ENCODE results near the gene SLC17A7. TPM values are rescaled to one million over a fixed set of nuclear protein-coding genes. Genes with fewer than 3 reads are reported as not detected.
A peak's percentile ranks its signal among the peaks of the same experiment; 100 is the strongest.

Gene SLC17A7
- total and polyA plus RNA-seq, 2 donors (not counting 3 experiments of a cell fraction or from before 2014, with no cell fraction given), result 0.07 to 0.13 TPM

DNA sequence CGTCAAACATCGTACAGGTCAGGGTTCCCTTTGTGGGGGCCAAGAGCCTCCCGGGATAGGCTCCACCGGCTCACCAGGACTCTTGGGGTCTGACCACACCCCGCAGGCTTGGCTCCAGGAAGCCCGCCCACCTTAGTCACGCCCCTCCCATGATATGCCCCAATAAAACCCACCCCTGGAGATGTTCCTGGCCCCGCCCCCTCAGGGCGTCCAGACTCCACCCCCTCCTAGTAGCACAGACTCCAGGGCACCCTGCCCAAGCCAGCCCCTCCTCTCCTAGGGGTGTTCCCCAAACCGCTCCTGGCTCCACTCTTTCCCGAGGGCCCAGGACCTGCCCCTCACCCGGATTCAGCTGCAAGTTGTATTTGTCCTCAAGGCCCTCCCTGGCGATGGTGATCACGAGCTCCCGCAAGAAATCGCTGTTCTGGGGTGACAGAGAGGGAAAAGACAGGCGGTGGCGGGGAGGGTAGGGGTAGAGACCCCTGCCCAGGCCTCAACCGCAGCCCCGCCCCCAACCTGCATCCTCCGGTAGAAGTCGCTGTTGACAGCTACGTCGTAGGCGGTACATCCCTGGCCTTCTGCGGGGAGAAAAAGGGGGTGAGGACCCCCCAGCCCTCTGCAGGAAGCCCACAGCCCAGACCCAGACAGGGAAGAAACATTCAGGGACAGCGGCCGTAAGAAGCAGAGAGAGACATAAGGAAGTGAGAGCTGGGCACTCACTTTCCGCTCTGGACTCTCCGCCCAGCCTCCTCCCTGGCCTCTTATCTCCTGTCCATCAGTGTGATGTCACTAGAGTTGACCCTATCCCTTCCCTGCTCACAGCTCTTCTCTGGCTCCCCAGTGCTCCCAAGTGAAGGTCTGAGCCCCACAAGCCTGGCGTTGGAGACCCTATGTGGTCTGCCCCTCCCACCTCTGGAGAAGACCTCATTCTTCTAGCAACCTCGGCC lies 6.4 kb upstream of the SLC17A7 start:
- H3K27me3 ChIP-seq (ENCODE audit: control insufficient read depth in 2 of 2, insufficient read depth in 2 of 2, low read length in 2 of 2), result no peaks in the 10 kb centered on the region
- ChIA-PET POLR2A (no interaction called here), CTCF (no interaction called here)
- H3K79me2 ChIP-seq (ENCODE audit: control insufficient read depth, insufficient read depth, low read length), result peaks cover 10% of the 10 kb centered on the region
- H3K4me1 ChIP-seq (ENCODE audit: control insufficient read depth, extremely low read depth, insufficient read depth, low read length), result peaks cover 5% of the 10 kb centered on the region
- intact Hi-C loops (cut with micrococcal nuclease), result no loop called here
- H2AFZ ChIP-seq (ENCODE audit: low read depth, low read length), result no peak overlapping the region
- H3K36me3 ChIP-seq (ENCODE audit: control insufficient read depth in 2 of 2, extremely low read depth in 1 of 2, insufficient read depth in 2 of 2, low read length in 2 of 2), result peaks cover 0 to 4% of the 10 kb centered on the region in 2 experiments
- H3K9ac ChIP-seq (replicated peaks; ENCODE audit: extremely low read depth, insufficient read depth, low read length), result no peak overlapping the region
- TF ChIP-seq MAX (IDR thresholded peaks at IDR 0.05; ENCODE audit: insufficient read depth, insufficient read length), result no peak
- TF ChIP-seq POLR2AphosphoS5 (IDR thresholded peaks at IDR 0.05; ENCODE audit: insufficient read depth, low read depth, low read length), result no peak
- TF ChIP-seq FOS (IDR thresholded peaks at IDR 0.05; ENCODE audit: borderline replicate concordance, insufficient read depth, low read length), result no peak
- no peak for TF ChIP-seq MYC (IDR thresholded peaks at IDR 0.05; ENCODE audit: low read depth, low read length)
- no peak for TF ChIP-seq CTCF (IDR thresholded peaks at IDR 0.05; ENCODE audit: extremely low read depth in 1 of 2, insufficient read depth in 1 of 2, low read depth in 1 of 2, low read length in 2 of 2)
- TF ChIP-seq POLR2A (IDR thresholded peaks at IDR 0.05; ENCODE audit: low read depth, low read length), result no peak
- no peak for TF ChIP-seq JUN (IDR thresholded peaks at IDR 0.05; ENCODE audit: borderline replicate concordance, insufficient read depth, insufficient read length, low read depth)
- TF ChIP-seq EZH2 (IDR thresholded peaks at IDR 0.05; ENCODE audit: borderline replicate concordance, low read depth, low read length, severe bottlenecking), result no peak
- no peak for TF ChIP-seq GATA2 (IDR thresholded peaks at IDR 0.05; ENCODE audit: insufficient read depth, insufficient read length, low read depth, low read length)
- H3K4me3 ChIP-seq (replicated peaks in 1 of 3; ENCODE audit: insufficient read depth in 1 of 3, low read depth in 1 of 3, low read length in 3 of 3), result no peak overlapping the region
- H4K20me1 ChIP-seq (replicated peaks; ENCODE audit: control insufficient read depth, extremely low read depth, insufficient read depth, low read length), result no peaks in the 10 kb centered on the region
- H3K27ac ChIP-seq (ENCODE audit: insufficient read depth, low read depth, low read length), result no peak overlapping the region
- H3K9me3 ChIP-seq (replicated peaks; ENCODE audit: control insufficient read depth, insufficient read depth, low read length), result no peaks in the 10 kb centered on the region
- no peak for FAIRE-seq
- no peaks in the 10 kb centered on the region for H3K9me1 ChIP-seq (replicated peaks; ENCODE audit: control insufficient read depth, extremely low read depth, insufficient read depth, low read length)
- no peak overlapping the region for H3K4me2 ChIP-seq (ENCODE audit: insufficient read depth, low read length)
- peak; percentile 17 for DNase-seq (ENCODE audit: low read depth, low spot score)
- dilution Hi-C loops (cut with MboI; ENCODE audit: extremely low pct_ligation_motif_present, low sequenced_read_pairs), result no loop called here
- no TSS peak for BruUV-seq (replicated peaks)
